Nephron progenitor cell (in vitro differentiated cells): Measurements from ENCODE around the gene FGD4.

Experiments used
- DNase-seq: peaks from one replicate; pipeline ENCODE4 v3.0.0; 2021
- H3K27ac Mint-ChIP-seq: 2 replicates; pipeline ENCODE4 v1.8.0; 2021; ENCODE audit warnings: mild to moderate bottlenecking, moderate library complexity, mixed read lengths
- H3K27me3 Mint-ChIP-seq: 2 replicates; pipeline ENCODE4 v1.8.0; 2021; ENCODE audit warnings: mild to moderate bottlenecking, low read depth, mixed read lengths; ENCODE audit not compliant: poor library complexity
- H3K36me3 Mint-ChIP-seq: 2 replicates; pipeline ENCODE4 v1.8.0; 2021; ENCODE audit warnings: low read depth, mixed read lengths
- H3K4me1 Mint-ChIP-seq: 2 replicates; pipeline ENCODE4 v1.8.0; 2021; ENCODE audit warnings: mixed read lengths
- H3K4me3 Mint-ChIP-seq: 2 replicates; pipeline ENCODE4 v1.8.0; 2021; ENCODE audit warnings: mild to moderate bottlenecking, moderate library complexity, mixed read lengths
- H3K9me3 Mint-ChIP-seq: 2 replicates; pipeline ENCODE4 v1.8.0; 2021; ENCODE audit warnings: mild to moderate bottlenecking, moderate library complexity, mixed read lengths
- CTCF ChIP-seq: fragments of 200-600 bp; sonication (generic); IDR thresholded peaks from 2 replicates; pipeline ENCODE4 v1.5.0; 2021; ENCODE audit warnings: antibody characterized with exemption

FGD4 gene

GRCh38 chr12:32462908-32463307 is 63.5 kb downstream of the FGD4 start:
- Mint-ChIP-seq H3K9me3 (no peaks in the 10 kb centered on the region), H3K4me1 (no peaks in the 10 kb centered on the region), H3K4me3 (no peak overlapping the region), H3K36me3 (no peaks in the 10 kb centered on the region), H3K27ac (no peak overlapping the region), H3K27me3 (peaks cover 6% of the 10 kb centered on the region)
- no peak for DNase-seq
- no peak for TF ChIP-seq CTCF

GRCh38 chr12:32466187-32466586 is 66.8 kb downstream of the FGD4 start:
- H3K27ac Mint-ChIP-seq, result no peak overlapping the region
- H3K4me1 Mint-ChIP-seq, result no peaks in the 10 kb centered on the region
- TF ChIP-seq CTCF, result no peak
- DNase-seq, result no peak
- no peak overlapping the region for H3K4me3 Mint-ChIP-seq
- H3K9me3 Mint-ChIP-seq, result no peaks in the 10 kb centered on the region
- H3K27me3 Mint-ChIP-seq, result peaks cover 6% of the 10 kb centered on the region
- H3K36me3 Mint-ChIP-seq, result no peaks in the 10 kb centered on the region

- Mint-ChIP-seq H3K4me1 (no peaks in the 10 kb centered on the region), H3K4me3 (no peak overlapping the region), H3K36me3 (no peaks in the 10 kb centered on the region), H3K27me3 (peaks cover 6% of the 10 kb centered on the region), H3K27ac (no peak overlapping the region), H3K9me3 (no peaks in the 10 kb centered on the region)
- DNase-seq, result no peak
- no peak for TF ChIP-seq CTCF
Measured at GRCh38 chr12:32466986-32467711, 67.8 kb downstream of the FGD4 start.

GRCh38 chr12:32467959-32468863 is 68.9 kb downstream of the FGD4 start:
- Mint-ChIP-seq H3K36me3 (peaks cover under 1% of the 10 kb centered on the region), H3K9me3 (no peaks in the 10 kb centered on the region), H3K27me3 (peaks cover 5% of the 10 kb centered on the region), H3K4me1 (no peaks in the 10 kb centered on the region), H3K27ac (no peak overlapping the region), H3K4me3 (no peak overlapping the region)
- no peak for DNase-seq
- no peak for TF ChIP-seq CTCF

- Mint-ChIP-seq H3K36me3 (peaks cover 5% of the 10 kb centered on the region), H3K4me3 (no peak overlapping the region), H3K27ac (no peak overlapping the region), H3K4me1 (no peaks in the 10 kb centered on the region), H3K9me3 (no peaks in the 10 kb centered on the region), H3K27me3 (peaks cover 4% of the 10 kb centered on the region)
- no peak for DNase-seq
- TF ChIP-seq CTCF, result no peak
Measured at GRCh38 chr12:32470936-32471470, 71.6 kb downstream of the FGD4 start.
